ENCODE measurements around the gene KRT75. TPM values are rescaled to one million over a fixed set of nuclear protein-coding genes. Genes with fewer than 3 reads are reported as not detected.

The KRT75 gene
- total RNA-seq, 1 experiment from 2014 or later: not detected

GRCh38 chr12:52433501-52434080 is 580 bp downstream of the KRT75 start:
- no peaks in the 10 kb centered on the region for H4K20me1 ChIP-seq (ENCODE audit: control insufficient read depth, insufficient read depth, insufficient read length)
- H2AK5ac ChIP-seq (ENCODE audit: insufficient read length, low read length): no peak overlapping the region
- Mint-ChIP-seq H3K4me3 (no peak overlapping the region), H3K27ac (no peak overlapping the region), H3K9me3 (no peaks in the 10 kb centered on the region), H3K27me3 (ENCODE audit: low read depth) (peaks cover 36% of the 10 kb centered on the region), H3K4me1 (peaks cover 0 to 9% of the 10 kb centered on the region in 2 experiments; a peak in 3 of 4 replicates), H3K36me3 (ENCODE audit: insufficient read depth in 1 of 3, low read depth in 3 of 3) (no peaks in the 10 kb centered on the region)
- no peak overlapping the region for H2BK5ac ChIP-seq (ENCODE audit: insufficient read length, low read length)
- no peak overlapping the region for H3K4ac ChIP-seq (ENCODE audit: low read depth, low read length)
- no peak overlapping the region for H2BK120ac ChIP-seq (ENCODE audit: low read depth, low read length, poor library complexity, severe bottlenecking)
- H4K91ac ChIP-seq (ENCODE audit: insufficient read length, low read depth, low read length): no peak overlapping the region
- H3K14ac ChIP-seq (ENCODE audit: insufficient read depth, low read length): no peak overlapping the region
- no peaks in the 10 kb centered on the region for H3K4me1 ChIP-seq (ENCODE audit: insufficient read depth, low read length)
- no peak overlapping the region for H3K9ac ChIP-seq (ENCODE audit: extremely low read depth, insufficient read length, low read length)
- H3K27ac ChIP-seq (ENCODE audit: insufficient read length, low read depth, low read length): no peak overlapping the region
- no peaks in the 10 kb centered on the region for H3K27me3 ChIP-seq (ENCODE audit: insufficient read depth, low read length)
- H3K79me1 ChIP-seq (ENCODE audit: insufficient read depth, low read depth, low read length, poor library complexity, severe bottlenecking): no peaks in the 10 kb centered on the region
- TF ChIP-seq, protein P1, sequence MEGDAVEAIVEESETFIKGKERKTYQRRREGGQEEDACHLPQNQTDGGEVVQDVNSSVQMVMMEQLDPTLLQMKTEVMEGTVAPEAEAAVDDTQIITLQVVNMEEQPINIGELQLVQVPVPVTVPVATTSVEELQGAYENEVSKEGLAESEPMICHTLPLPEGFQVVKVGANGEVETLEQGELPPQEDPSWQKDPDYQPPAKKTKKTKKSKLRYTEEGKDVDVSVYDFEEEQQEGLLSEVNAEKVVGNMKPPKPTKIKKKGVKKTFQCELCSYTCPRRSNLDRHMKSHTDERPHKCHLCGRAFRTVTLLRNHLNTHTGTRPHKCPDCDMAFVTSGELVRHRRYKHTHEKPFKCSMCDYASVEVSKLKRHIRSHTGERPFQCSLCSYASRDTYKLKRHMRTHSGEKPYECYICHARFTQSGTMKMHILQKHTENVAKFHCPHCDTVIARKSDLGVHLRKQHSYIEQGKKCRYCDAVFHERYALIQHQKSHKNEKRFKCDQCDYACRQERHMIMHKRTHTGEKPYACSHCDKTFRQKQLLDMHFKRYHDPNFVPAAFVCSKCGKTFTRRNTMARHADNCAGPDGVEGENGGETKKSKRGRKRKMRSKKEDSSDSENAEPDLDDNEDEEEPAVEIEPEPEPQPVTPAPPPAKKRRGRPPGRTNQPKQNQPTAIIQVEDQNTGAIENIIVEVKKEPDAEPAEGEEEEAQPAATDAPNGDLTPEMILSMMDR (conservative IDR thresholded peaks at IDR 0.05): no peak
- no peak overlapping the region for H3K56ac ChIP-seq (ENCODE audit: insufficient read length, low read depth, low read length)
- no peak overlapping the region for H2AFZ ChIP-seq (ENCODE audit: low read length)
- DNase-seq: peak; percentile 20
- no peaks in the 10 kb centered on the region for H3K23me2 ChIP-seq (ENCODE audit: insufficient read length, low read depth, low read length, poor library complexity, severe bottlenecking)
- WGBS (ENCODE audit: extremely low coverage, insufficient read length, low lambda C conversion rate): no CpG with 5 or more reads among the region's 12 CpGs
- no peak overlapping the region for H2BK12ac ChIP-seq (ENCODE audit: insufficient read length, low read depth, low read length)
- no peak overlapping the region for H2BK20ac ChIP-seq (ENCODE audit: low read depth, low read length, poor library complexity, severe bottlenecking)
- H3K79me2 ChIP-seq (ENCODE audit: insufficient read depth, low read length): no peaks in the 10 kb centered on the region
- H3T11ph ChIP-seq (ENCODE audit: low read length): no peak overlapping the region
- no peak overlapping the region for H3K4me2 ChIP-seq (ENCODE audit: insufficient read depth, insufficient read length, low read length)
- H4K5ac ChIP-seq (ENCODE audit: insufficient read length, low read depth, low read length): no peak overlapping the region
- H2BK15ac ChIP-seq (ENCODE audit: low read depth, low read length): no peak overlapping the region
- H3K23ac ChIP-seq (ENCODE audit: insufficient read length, low read depth, low read length): no peak overlapping the region
- H3K9me3 ChIP-seq (ENCODE audit: control insufficient read depth, low read depth, low read length): no peaks in the 10 kb centered on the region
- no peak overlapping the region for H3K18ac ChIP-seq (ENCODE audit: insufficient read length, low read depth, low read length)
- H4K8ac ChIP-seq (replicated peaks; ENCODE audit: insufficient read length, low read depth, low read length): no peak overlapping the region
